Kidney capillary endothelial cell (primary cell): ENCODE measurements around the gene GMDS.
"Not testable (repeated sequence)": the region's sequence is repeated elsewhere in the genome, so short reads cannot be mapped to it uniquely, and the experiment has no call there.

Experiments used
- DNase-seq: peaks from one replicate; pipeline ENCODE4 v3.0.0-alpha.2; 2018; ENCODE audit warnings: low spot score

GMDS gene

GRCh38 chr6:1858196-1858595 lies 387.2 kb downstream of the GMDS start:
- DNase-seq = no peak

DNA sequence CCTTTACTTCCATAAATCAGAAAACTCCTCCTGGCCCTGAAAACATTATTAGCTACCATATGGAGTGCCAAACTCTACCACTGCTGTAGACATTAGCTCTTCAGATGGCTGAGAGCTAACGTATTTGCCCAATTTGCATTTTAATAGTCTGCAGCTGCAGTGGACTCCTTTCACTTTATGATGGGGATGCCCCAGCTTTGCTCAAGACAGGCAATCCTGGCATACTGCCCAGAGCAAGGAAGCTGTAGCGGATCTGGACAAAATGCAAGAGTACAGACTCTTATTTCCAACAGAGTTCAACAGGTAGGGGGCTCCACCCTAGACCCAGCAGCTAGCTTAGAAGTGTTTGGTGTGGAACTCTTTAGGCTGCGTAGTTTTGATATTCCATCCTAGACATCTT lies 389.0 kb downstream of the GMDS start:
- DNase-seq = no peak

DNA sequence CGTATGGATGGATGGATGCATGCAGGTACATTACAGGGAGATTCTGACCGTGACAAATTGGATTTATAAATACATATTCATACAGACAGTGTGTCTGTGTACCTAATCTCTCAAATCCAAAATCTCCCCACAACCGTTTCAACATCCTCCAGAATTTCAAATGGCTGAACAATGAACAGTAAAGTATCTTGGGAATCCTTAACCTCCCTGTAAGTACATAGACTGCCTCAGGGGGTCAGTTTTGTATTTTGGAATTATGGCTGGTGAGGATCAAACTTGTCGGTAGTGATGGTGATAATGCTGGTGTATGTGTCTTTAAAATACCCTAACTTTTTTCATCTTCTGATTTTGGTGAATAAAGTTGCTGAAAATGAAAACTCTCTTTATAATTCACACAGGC lies 389.5 kb downstream of the GMDS start:
- DNase-seq = no peak

- no peak for DNase-seq
Measured at GRCh38 chr6:1854296-1854695, 391.1 kb downstream of the GMDS start.

GRCh38 chr6:1853761-1854160 lies 391.6 kb downstream of the GMDS start:
- no peak for DNase-seq

DNA sequence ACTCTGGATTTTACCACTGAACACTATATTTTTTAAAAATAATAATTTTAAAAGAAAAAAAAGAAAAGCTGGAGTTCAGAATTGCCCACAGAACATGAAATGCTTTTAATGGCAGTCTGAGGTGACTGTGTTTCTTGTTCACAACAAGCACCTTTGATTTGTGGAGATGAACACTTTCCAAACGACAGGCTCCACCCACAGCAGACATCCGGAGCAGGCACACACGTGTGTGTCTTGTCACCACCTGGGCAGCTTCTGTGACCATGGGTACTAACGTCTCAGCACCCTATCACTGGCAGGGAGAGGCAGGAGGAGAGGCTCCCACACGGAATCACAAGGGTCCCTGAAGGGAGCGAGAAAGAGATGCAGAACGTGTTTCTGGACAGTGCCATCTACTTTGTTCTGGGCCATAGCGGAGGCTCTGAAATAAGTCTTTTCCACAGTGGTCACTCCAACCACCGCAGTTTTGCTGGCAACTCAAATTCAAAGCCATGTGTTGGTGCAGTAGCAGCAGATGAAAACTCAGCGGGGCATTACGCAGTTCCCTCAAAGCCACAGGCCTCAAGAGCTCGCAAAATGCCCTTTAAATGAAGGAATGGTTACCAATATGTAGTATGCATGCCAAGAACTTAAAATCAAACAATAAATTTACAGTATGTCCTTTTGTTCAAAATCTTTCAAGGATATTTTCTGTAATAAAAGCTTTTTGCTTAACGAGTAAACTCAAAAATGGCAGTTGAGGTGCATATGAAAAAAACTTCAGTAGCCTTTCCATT lies 393.5 kb downstream of the GMDS start:
- DNase-seq = no peak

DNA sequence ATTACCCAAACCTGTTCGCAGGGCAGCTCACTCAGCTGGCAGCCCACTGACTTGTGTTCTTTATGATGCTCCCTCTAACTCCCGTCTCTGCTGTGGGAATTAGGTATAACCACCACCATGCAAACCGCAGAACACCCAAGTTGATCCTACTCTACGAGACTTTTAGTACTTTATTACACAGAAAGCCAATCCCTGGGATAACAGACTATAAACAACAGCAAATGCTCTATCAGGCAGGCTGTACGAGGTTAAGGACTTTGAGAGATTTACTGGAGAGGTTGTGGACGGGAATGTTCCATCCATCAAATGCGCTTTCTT lies 394.6 kb downstream of the GMDS start:
- DNase-seq = no peak

GRCh38 chr6:1850121-1850839 lies 395.1 kb downstream of the GMDS start:
- no peak for DNase-seq

DNA sequence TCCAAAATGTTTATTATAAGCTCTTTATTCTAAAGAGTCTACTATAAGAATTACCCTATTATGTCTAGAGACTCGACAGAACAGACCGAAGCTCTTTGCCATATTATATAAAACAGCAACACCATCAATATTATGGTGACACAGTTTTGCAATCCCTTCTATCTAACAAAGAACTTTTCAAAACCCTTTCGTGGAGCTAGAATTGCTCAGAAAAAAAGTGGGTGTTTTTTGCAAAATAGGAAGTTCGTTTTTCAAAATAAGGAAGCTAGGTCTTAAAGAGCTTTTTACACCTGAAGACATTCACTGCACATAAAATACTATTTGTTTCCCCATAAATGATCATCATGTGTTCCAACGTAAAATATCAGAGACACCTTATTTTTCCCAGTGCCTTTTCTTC lies 395.7 kb downstream of the GMDS start:
- no peak for DNase-seq

- DNase-seq = no peak
Measured at GRCh38 chr6:1848752-1849151, 396.7 kb downstream of the GMDS start.

GRCh38 chr6:1846611-1847010 lies 398.8 kb downstream of the GMDS start:
- DNase-seq = no peak

GRCh38 chr6:1845543-1845942 lies 399.9 kb downstream of the GMDS start:
- not testable (repeated sequence) for DNase-seq

- no peak for DNase-seq
Measured at GRCh38 chr6:1842334-1842733, 403.1 kb downstream of the GMDS start.

DNA sequence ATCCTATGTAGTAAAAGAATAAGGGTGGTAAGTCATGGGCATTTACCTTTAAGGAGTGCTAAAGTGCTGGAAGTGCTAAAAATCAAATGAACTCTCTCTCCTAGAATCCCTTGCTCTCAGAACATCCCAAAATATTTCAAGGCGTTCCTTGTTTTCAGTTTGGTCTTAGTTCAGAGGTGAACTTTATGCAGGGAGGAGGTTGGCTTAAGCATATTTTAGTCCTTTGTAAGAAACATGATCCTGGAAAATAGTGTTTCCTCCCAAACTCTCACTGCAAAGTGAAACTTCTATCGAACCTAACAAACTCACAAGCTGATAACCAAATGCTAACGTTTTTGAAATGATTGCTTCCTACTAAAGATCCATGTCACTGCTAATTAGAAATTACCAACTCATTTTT lies 404.3 kb downstream of the GMDS start:
- no peak for DNase-seq

DNA sequence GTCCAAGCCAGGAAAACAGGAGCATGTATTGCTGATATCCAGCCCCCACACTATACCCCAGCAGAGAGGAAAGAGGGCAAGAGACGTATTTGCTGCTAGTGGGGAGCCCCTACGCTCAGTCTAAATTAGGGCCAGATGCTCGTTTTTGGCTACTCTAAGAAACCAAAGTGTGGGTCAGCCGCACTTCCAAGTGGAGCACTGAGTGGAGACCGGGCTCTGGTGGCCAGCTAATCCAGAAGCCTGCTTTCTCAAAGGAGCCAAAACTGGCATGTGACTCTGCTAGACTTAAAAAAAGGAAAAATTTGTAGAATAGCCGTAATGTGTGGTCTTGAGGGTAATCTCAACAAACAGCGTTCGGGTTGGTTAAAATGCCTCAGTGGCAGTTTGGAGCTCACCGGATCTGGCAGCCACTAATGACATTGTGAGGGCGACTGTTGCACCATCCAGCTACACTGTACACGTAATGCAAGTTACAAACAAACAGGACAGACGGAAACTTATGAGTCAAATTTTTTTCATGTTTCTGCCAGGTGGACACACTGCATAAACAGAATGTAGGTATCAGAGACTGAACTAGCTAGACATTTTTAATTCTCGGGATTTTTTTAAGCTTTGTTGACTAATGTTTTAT lies 404.8 kb downstream of the GMDS start:
- no peak for DNase-seq

DNA sequence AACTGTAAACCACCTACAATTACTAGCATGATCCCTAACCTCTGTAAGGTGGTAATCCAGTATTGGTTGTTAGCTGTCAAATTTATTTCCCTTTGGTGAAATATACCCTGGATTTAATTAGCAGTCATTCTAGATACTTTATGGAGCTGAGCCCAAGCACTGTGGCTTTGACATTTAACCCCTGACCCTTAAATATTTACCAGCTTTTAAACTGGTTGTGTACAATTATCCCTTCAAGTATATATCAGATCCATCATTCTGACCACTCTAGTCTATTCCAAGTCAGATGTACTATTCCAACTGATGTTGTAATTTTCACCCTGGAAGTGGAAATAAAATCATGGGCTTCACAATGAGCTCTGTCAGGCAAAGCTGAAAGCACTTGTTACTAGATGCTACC lies 406.0 kb downstream of the GMDS start:
- no peak for DNase-seq

DNA sequence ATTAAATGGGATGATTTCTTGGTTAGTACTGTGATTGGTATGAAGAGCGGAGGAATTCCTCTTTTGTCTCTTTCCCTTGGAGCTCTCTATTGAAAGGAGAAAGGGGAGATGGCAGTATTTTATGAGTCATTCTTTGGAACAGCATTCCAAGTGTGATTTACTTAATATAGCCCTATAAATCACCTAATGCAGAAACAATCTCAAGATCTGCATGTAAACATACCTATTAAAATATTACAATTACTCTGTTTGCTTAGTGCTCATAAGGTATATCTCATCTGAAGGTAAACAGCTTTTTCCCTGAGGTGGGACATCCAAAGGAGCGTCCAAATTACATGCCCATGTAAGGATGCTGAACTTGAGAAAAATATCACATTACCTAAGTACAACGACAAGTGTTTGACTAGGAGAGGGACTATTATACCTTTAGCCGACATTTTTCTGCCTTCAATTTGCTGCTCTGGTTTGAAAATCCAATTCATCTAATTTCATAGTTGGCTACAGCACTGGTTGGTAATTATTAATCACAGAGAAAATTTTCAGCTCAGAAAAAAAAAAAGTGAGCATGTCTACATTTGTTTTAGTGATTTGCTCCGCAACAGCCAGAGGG lies 406.7 kb downstream of the GMDS start:
- DNase-seq = peak; percentile 51

- DNase-seq = no peak
Measured at GRCh38 chr6:1837826-1838225, 407.6 kb downstream of the GMDS start.

DNA sequence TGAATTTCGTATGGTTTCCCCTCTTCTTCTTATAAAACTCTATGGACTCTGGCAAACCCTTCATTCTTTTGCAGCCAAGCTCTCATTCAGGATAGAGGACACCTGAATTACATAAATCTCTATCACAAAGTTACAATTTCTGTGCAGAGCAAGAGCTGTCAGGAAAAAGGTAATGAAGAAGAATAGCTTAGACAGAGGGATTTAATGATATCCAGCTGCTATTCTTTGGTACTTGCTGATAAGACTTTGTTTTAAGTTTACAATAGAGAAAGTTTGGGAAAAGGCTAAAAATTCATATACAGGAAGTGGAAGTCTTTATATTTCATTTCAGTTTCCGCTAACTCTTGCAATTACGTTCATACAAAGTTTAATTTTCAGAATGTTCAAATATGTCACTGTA lies 408.7 kb downstream of the GMDS start:
- no peak for DNase-seq

GRCh38 chr6:1834646-1835516 lies 410.5 kb downstream of the GMDS start:
- no peak for DNase-seq

- no peak for DNase-seq
Measured at GRCh38 chr6:1834207-1834606, 411.2 kb downstream of the GMDS start.
